IMR-90 (cell line): Measurements from ENCODE around the gene MEGF11.

Experiments
- BHLHE40 ChIP-seq: fragments of 150-350 bp; IDR thresholded peaks from 2 replicates; pipeline ENCODE4 v1.6.1; 2016; ENCODE audit warnings: mild to moderate bottlenecking, low read depth, low read length
- ELK1 ChIP-seq: fragments of 150-350 bp; IDR thresholded peaks from 2 replicates; pipeline ENCODE4 v1.6.1; 2016; ENCODE audit warnings: low read depth, mild to moderate bottlenecking, low read length, moderate library complexity, borderline replicate concordance
- MXI1 ChIP-seq: IDR thresholded peaks from 2 replicates; pipeline ENCODE4 v1.6.1; 2012; ENCODE audit warnings: low read depth, mild to moderate bottlenecking, low read length, moderate library complexity, borderline replicate concordance
- NFE2L2 ChIP-seq: fragments of 150-350 bp; IDR thresholded peaks from 2 replicates; pipeline ENCODE4 v1.6.1; 2016; ENCODE audit warnings: low read depth, mild to moderate bottlenecking, low read length
- POLR2A ChIP-seq: IDR thresholded peaks from 2 replicates; pipeline ENCODE4 v1.6.1; 2012; ENCODE audit warnings: mild to moderate bottlenecking, low read depth, low read length
- TF ChIP-seq, protein P1 (sequence below): conservative IDR thresholded peaks from 2 replicates; pipeline ENCODE4 v1.5.1; 2012; ENCODE audit warnings: mild to moderate bottlenecking, low read depth, low read length, improper control_type of control experiment

GRCh38 chr15:66252685-66253417, 699 bp downstream of the MEGF11 start:
- TF ChIP-seq ELK1 (no peak), POLR2A (no peak), MXI1 (no peak), NFE2L2 (no peak), BHLHE40 (no peak)
- TF ChIP-seq, protein P1, sequence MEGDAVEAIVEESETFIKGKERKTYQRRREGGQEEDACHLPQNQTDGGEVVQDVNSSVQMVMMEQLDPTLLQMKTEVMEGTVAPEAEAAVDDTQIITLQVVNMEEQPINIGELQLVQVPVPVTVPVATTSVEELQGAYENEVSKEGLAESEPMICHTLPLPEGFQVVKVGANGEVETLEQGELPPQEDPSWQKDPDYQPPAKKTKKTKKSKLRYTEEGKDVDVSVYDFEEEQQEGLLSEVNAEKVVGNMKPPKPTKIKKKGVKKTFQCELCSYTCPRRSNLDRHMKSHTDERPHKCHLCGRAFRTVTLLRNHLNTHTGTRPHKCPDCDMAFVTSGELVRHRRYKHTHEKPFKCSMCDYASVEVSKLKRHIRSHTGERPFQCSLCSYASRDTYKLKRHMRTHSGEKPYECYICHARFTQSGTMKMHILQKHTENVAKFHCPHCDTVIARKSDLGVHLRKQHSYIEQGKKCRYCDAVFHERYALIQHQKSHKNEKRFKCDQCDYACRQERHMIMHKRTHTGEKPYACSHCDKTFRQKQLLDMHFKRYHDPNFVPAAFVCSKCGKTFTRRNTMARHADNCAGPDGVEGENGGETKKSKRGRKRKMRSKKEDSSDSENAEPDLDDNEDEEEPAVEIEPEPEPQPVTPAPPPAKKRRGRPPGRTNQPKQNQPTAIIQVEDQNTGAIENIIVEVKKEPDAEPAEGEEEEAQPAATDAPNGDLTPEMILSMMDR: no peak
